Osteoblast (primary cell): ENCODE data around the gene KCNQ1. TPM values are rescaled to one million over a fixed set of nuclear protein-coding genes. Genes with fewer than 3 reads are reported as not detected.

Source experiments
- DNase-seq: peaks from one replicate; pipeline ENCODE4 v3.0.0; 2011; ENCODE audit warnings: low spot score, mixed read lengths; ENCODE audit not compliant: insufficient read length; ENCODE audit errors: missing footprints
- H2AFZ ChIP-seq: 2 replicates; pipeline ENCODE4 v1.6.0; 2011; ENCODE audit warnings: mild to moderate bottlenecking, low read length
- H3K27ac ChIP-seq: 2 replicates; pipeline ENCODE4 v1.5.1; 2011; ENCODE audit warnings: mild to moderate bottlenecking, low read depth, low read length, moderate library complexity
- H3K27me3 ChIP-seq: 2 replicates; pipeline ENCODE4 v1.6.0; 2012; ENCODE audit warnings: mild to moderate bottlenecking, control low read depth, inconsistent platforms, low read length, moderate library complexity; ENCODE audit not compliant: insufficient read depth
- H3K36me3 ChIP-seq: 2 replicates; pipeline ENCODE4 v1.5.1; 2011; ENCODE audit warnings: mild to moderate bottlenecking, low read length, control low read depth, moderate library complexity; ENCODE audit not compliant: insufficient read depth
- H3K4me1 ChIP-seq: 2 replicates; pipeline ENCODE4 v1.5.1; 2011; ENCODE audit warnings: mild to moderate bottlenecking, low read length, control low read depth, moderate library complexity; ENCODE audit not compliant: insufficient read depth
- H3K4me2 ChIP-seq: 2 replicates; pipeline ENCODE4 v1.6.0; 2011; ENCODE audit warnings: mild to moderate bottlenecking, low read length; ENCODE audit not compliant: insufficient read depth
- H3K4me3 ChIP-seq: fragments of 200-600 bp; sonication (generic); 3 replicates; pipeline ENCODE4 v1.5.1; 2012; ENCODE audit warnings: mild to moderate bottlenecking, low read length, inconsistent platforms; ENCODE audit not compliant: insufficient read depth
- H3K79me2 ChIP-seq: 2 replicates; pipeline ENCODE4 v1.6.0; 2012; ENCODE audit warnings: mild to moderate bottlenecking, low read length, control low read depth, inconsistent platforms; ENCODE audit not compliant: insufficient read depth
- H3K9me3 ChIP-seq: 2 replicates; pipeline ENCODE4 v1.5.1; 2011; ENCODE audit warnings: low read depth, low read length, control low read depth
- H4K20me1 ChIP-seq: 2 replicates; pipeline ENCODE4 v1.6.0; 2012; ENCODE audit warnings: mild to moderate bottlenecking, low read length, control low read depth; ENCODE audit not compliant: insufficient read depth
- total RNA-seq: library from RNA; depleted of rRNA; stranded (reverse); fragments of >200 nt; gene quantifications from 2 replicates; pipeline ENCODE4 v1.2.3, GENCODE V29; 2012
- TF ChIP-seq, protein P1 (sequence below): IDR thresholded peaks from 2 replicates; pipeline ENCODE4 v1.5.1; 2011; ENCODE audit warnings: mild to moderate bottlenecking, low read depth, low read length, moderate library complexity; ENCODE audit errors: extremely low read depth

The KCNQ1 gene
- total RNA-seq, 1 donor, result not detected

DNA sequence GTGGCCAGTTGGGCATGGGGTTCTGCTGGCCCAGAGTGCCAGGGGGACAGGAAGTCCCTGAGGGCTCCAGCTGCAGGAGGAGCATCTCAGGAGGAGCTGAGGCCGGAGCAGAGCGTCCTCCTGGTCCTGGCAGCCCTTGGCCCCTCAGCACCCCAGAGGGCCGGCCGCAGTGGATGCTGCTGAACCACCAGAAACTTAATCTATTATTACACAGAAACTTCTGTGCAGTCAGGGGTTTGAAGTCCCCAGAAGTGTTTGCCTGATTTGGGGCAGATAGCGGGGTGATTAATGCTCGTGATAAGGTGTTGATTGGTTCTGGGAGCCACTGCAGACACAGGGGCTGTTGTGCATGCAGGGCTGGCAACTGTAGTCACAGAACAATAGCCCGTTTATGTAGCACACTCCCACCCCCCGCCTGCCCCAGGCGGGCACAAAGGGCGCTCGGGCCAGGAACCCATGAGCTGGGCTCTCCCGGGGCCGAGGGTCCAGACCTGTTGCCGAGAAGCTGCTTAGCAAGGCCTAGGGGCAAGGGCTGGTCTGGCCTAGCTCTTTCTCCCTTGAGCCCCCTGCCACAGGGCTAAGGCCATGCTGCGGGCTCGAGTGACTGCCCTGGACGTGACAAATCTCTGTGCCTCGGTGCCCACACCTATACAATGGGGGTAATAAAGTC lies 284.0 kb downstream of the KCNQ1 start:
- H3K79me2 ChIP-seq, result no peaks in the 10 kb centered on the region
- H3K27ac ChIP-seq, result no peak overlapping the region
- no peaks in the 10 kb centered on the region for H3K4me1 ChIP-seq
- H2AFZ ChIP-seq, result no peak overlapping the region
- H3K27me3 ChIP-seq, result peaks cover 23% of the 10 kb centered on the region
- TF ChIP-seq, protein P1, sequence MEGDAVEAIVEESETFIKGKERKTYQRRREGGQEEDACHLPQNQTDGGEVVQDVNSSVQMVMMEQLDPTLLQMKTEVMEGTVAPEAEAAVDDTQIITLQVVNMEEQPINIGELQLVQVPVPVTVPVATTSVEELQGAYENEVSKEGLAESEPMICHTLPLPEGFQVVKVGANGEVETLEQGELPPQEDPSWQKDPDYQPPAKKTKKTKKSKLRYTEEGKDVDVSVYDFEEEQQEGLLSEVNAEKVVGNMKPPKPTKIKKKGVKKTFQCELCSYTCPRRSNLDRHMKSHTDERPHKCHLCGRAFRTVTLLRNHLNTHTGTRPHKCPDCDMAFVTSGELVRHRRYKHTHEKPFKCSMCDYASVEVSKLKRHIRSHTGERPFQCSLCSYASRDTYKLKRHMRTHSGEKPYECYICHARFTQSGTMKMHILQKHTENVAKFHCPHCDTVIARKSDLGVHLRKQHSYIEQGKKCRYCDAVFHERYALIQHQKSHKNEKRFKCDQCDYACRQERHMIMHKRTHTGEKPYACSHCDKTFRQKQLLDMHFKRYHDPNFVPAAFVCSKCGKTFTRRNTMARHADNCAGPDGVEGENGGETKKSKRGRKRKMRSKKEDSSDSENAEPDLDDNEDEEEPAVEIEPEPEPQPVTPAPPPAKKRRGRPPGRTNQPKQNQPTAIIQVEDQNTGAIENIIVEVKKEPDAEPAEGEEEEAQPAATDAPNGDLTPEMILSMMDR, result no peak
- no peaks in the 10 kb centered on the region for H3K9me3 ChIP-seq
- no peaks in the 10 kb centered on the region for H3K36me3 ChIP-seq
- no peak for DNase-seq
- no peak overlapping the region for H3K4me2 ChIP-seq
- no peaks in the 10 kb centered on the region for H4K20me1 ChIP-seq
- no peak overlapping the region for H3K4me3 ChIP-seq

DNA sequence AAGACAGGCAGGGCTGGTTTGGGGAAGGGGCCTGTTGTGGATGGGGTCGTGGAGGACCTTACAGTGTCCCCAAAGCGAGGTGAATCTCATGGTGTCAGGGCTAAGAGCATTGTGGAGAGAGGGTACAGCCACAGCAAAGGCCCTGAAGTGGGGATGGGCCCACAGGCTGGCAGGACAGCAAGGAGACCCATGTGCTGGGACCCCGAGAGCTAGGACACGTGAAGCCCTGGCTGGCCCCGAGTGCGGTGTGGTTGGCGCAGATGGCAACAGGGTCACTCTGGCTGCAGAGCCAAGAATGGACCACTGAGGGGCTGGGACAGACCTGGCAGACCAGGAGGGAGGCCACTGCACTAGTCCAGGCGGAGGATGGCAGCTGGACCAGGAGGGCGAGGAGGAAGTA lies 285.0 kb downstream of the KCNQ1 start:
- Histone ChIP-seq H3K27me3 (peaks cover 14% of the 10 kb centered on the region), H3K79me2 (no peaks in the 10 kb centered on the region), H3K36me3 (no peaks in the 10 kb centered on the region), H2AFZ (no peak overlapping the region), H3K27ac (no peak overlapping the region), H3K9me3 (no peaks in the 10 kb centered on the region), H3K4me2 (no peak overlapping the region), H3K4me1 (no peaks in the 10 kb centered on the region), H3K4me3 (no peak overlapping the region), H4K20me1 (no peaks in the 10 kb centered on the region)
- TF ChIP-seq, protein P1, result no peak
- DNase-seq, result no peak

DNA sequence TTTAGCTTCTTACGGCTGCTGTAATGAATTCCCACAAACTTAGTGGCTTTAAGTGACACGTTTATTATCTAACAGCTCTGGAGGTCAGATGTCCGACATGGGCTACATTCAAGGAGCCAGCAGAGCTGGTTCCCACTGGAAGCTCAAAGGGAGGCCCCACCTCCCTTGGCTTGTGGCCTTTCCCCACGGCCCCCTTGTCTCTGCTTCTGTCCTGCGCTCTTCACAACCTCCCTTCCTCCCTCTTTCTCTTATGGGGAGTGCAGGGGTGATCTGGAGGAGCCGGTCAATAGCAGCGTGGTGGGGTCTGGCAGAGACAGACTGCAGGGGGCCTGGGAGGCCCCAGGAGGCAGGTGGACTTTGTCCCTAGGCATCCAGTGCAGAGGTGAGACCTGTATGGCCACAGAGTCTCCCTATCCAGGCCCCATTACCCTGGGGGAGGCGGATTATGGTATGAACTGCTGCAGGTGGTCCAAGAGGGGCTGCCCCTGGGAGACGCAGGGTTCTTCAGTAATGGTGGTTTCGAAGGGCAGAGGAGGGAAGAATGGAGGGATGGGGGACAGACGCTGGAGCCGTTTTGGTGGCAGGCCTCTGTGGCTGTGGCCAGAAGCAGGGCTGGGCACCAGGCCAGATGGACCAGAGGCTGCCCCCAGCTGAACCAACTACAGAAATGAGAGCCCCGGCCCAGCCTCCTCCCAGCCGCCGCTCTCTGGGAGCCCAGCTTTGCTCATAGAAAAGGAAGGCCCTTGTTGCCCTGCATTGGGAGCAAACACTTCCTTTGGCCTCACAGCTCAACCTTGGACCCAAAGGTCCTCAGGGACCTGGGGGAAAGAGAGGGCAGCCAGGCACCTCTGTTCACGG lies 285.7 kb downstream of the KCNQ1 start:
- H2AFZ ChIP-seq, result no peak overlapping the region

More for the DNA sequence above, 285.7 kb downstream of the KCNQ1 start:
- Histone ChIP-seq H3K36me3 (no peaks in the 10 kb centered on the region), H3K9me3 (no peaks in the 10 kb centered on the region), H3K27ac (no peak overlapping the region), H3K4me2 (no peak overlapping the region), H3K4me1 (no peaks in the 10 kb centered on the region), H3K79me2 (no peaks in the 10 kb centered on the region), H4K20me1 (no peaks in the 10 kb centered on the region), H3K4me3 (no peak overlapping the region), H3K27me3 (peaks cover 8% of the 10 kb centered on the region)
- TF ChIP-seq, protein P1, result no peak
- DNase-seq, result no peak
